Hematopoietic multipotent progenitor cell treated with erythropoietin and hydrocortisone succinate and interleukin-3 and kit ligand, for 8 days (in vitro differentiated cells): ENCODE results near the gene RNF31.
"Not testable (repeated sequence)": the region's sequence is repeated elsewhere in the genome, so short reads cannot be mapped to it uniquely, and the experiment has no call there.

Source experiments
- DNase-seq: peaks from one replicate; pipeline ENCODE4 v3.0.0-alpha.2; 2015

The RNF31 gene

GRCh38 chr14:24146978-24147760 lies at the start of gene RNF31:
RNF31 (plus strand) TSS chr14:24147498; CDS start chr14:24147699, 201 bp downstream.
- peak; percentile 99 for DNase-seq

GRCh38 chr14:24098229-24098926 lies 48.9 kb upstream of the RNF31 start:
- DNase-seq: no peak

GRCh38 chr14:24098927-24099813 lies 48.1 kb upstream of the RNF31 start:
- no peak for DNase-seq

GRCh38 chr14:24100197-24100981 lies 46.9 kb upstream of the RNF31 start:
- DNase-seq: no peak

DNA sequence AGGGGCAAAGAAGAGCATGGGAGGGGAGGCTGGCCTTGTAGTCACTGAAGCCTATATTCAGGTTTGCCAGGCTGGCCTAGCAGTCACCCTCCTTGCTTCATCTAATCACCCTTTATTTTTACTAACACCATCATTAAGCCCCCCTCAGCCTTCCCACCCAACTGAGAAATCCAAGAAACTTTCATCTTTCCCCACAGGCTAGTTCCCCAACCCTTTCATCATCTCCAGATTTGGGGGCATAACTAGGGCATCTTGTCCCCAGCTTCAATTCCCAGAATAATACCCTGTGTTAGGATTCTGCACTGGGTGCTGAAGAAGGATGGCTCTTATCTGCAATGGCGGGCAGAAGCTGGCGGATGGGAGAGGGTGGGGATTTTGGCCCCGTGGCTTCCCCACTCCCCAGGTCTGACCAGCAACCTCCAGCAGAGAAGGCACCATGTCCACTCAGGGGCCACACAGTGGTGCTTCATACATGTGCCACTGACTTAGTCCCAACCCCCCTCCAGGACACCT lies 46.3 kb upstream of the RNF31 start:
- DNase-seq: no peak

- no peak for DNase-seq
Measured at GRCh38 chr14:24102357-24103048, 44.8 kb upstream of the RNF31 start.

DNA sequence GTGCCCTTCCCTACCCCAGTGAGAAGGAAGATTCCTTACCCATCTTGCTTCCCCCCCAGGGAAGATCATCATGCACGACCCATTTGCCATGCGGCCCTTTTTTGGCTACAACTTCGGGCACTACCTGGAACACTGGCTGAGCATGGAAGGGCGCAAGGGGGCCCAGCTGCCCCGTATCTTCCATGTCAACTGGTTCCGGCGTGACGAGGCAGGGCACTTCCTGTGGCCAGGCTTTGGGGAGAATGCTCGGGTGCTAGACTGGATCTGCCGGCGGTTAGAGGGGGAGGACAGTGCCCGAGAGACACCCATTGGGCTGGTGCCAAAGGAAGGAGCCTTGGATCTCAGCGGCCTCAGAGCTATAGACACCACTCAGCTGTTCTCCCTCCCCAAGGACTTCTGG lies 43.8 kb upstream of the RNF31 start:
- DNase-seq: no peak

GRCh38 chr14:24105609-24106239 lies 41.6 kb upstream of the RNF31 start:
- DNase-seq: not testable (repeated sequence)

GRCh38 chr14:24106672-24107271 lies 40.5 kb upstream of the RNF31 start:
- no peak for DNase-seq

GRCh38 chr14:24108336-24108874 lies 38.9 kb upstream of the RNF31 start:
- DNase-seq: no peak

DNA sequence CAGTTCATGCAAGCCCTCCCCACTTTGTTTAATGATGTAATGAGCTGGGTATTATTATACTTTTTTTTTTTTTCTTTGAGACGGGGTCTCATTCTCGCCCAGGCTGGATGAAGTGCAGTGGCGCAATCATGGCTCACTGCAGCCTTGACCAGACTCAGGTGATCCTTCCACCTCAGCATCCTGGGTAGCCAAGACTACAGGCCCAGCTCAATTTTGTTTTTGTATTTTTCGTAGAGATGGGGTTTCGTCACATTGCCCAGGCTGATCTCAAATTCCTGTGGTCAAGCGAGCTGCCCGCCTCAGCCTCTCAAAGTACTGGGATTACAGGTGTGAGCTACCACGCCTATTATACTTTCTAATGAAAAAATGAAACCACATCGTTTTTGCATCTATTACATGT lies 37.2 kb upstream of the RNF31 start:
- DNase-seq: no peak

GRCh38 chr14:24110523-24110922 lies 36.8 kb upstream of the RNF31 start:
- DNase-seq: no peak

GRCh38 chr14:24113379-24113800 lies 33.9 kb upstream of the RNF31 start:
- no peak for DNase-seq

DNA sequence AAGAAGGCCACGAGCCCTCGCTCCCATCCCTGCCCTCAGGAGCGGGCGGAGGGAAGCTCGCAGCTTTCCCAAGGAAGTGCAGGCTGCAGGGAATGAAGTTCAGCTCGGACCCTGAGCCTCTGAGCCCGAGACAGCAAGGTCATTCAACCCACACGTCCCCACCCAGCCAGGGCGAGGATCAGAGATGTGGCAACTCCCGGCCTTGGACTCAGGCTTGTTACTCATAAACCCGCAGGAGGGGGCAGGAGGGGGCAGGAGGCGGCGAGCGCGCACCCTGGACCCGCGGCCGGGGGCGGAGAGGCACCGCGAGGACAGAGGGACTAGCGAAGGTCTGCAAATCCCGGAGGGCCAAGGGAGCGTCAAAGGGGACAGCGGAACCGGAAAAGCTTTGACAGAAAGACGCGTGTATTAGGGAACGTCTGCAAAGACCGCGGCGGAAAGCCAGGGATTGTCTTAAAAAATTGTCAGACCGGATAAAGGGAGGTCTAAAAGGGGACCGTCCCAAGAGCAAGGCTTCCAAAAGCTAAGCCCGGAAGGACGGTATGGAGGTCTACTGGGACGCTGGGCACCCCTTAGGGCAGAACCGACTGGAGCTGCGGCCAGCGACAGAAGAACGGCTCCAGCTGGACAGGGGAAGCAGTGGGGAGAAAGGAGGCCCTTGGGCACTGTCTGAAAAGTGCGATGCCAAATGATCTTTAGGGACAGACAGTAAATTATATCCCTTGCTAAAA lies 33.3 kb upstream of the RNF31 start:
- peak; percentile 93 for DNase-seq

GRCh38 chr14:24114532-24115421 lies 32.5 kb upstream of the RNF31 start, which contains the start of the genes DCAF11 and NRL:
DCAF11 (plus strand) TSS chr14:24114777; CDS start chr14:24115595, 818 bp downstream.
NRL (minus strand) TSS chr14:24114949; CDS start chr14:24082848, 32,101 bp downstream.
- peak; percentile 100 for DNase-seq

- DNase-seq: no peak
Measured at GRCh38 chr14:24115422-24116127, 31.7 kb upstream of the RNF31 start.

- no peak for DNase-seq
Measured at GRCh38 chr14:24116128-24116814, 31.0 kb upstream of the RNF31 start.
